ENCODE data around the gene MBNL3.

The MBNL3 gene

GRCh38 chrX:132497432-132497831, 8.6 kb upstream of the MBNL3 start:
- Histone ChIP-seq H3K4me1 (ENCODE audit: insufficient read depth, low read length) (no peaks in the 10 kb centered on the region), H3K9me3 (ENCODE audit: low read length) (no peaks in the 10 kb centered on the region), H3K27ac (ENCODE audit: low read depth, low read length) (no peak overlapping the region), H3K27me3 (ENCODE audit: control insufficient read depth in 1 of 2, insufficient read depth in 2 of 2, low read length in 2 of 2) (peaks cover 0 to 3% of the 10 kb centered on the region in 2 donors), H3K36me3 (ENCODE audit: insufficient read depth, low read length) (no peaks in the 10 kb centered on the region), H3K4me3 (ENCODE audit: low read depth in 1 of 2, low read length in 2 of 2) (no peak overlapping the region), H3K9ac (ENCODE audit: low read length) (no peak overlapping the region)

GRCh38 chrX:132493095-132493494, 4.3 kb upstream of the MBNL3 start:
- H3K27me3 ChIP-seq (ENCODE audit: control insufficient read depth in 1 of 2, insufficient read depth in 2 of 2, low read length in 2 of 2): peaks cover 8 to 12% of the 10 kb centered on the region in 2 donors
- H3K36me3 ChIP-seq (ENCODE audit: insufficient read depth, low read length): no peaks in the 10 kb centered on the region
- H3K9ac ChIP-seq (ENCODE audit: low read length): no peak overlapping the region
- H3K4me1 ChIP-seq (ENCODE audit: insufficient read depth, low read length): no peaks in the 10 kb centered on the region
- no peak overlapping the region for H3K27ac ChIP-seq (ENCODE audit: low read depth, low read length)
- H3K9me3 ChIP-seq (ENCODE audit: low read length): no peaks in the 10 kb centered on the region
- H3K4me3 ChIP-seq (ENCODE audit: low read depth in 1 of 2, low read length in 2 of 2): no peak overlapping the region

GRCh38 chrX:132491191-132491590, 2.4 kb upstream of the MBNL3 start:
- no peak overlapping the region for H3K9ac ChIP-seq (ENCODE audit: low read length)
- H3K27me3 ChIP-seq (ENCODE audit: control insufficient read depth in 1 of 2, insufficient read depth in 2 of 2, low read length in 2 of 2): peaks cover 9 to 23% of the 10 kb centered on the region in 2 donors
- H3K36me3 ChIP-seq (ENCODE audit: insufficient read depth, low read length): no peaks in the 10 kb centered on the region
- H3K4me3 ChIP-seq (ENCODE audit: low read depth in 1 of 2, low read length in 2 of 2): no peak overlapping the region
- H3K4me1 ChIP-seq (ENCODE audit: insufficient read depth, low read length): no peaks in the 10 kb centered on the region
- no peaks in the 10 kb centered on the region for H3K9me3 ChIP-seq (ENCODE audit: low read length)
- H3K27ac ChIP-seq (ENCODE audit: low read depth, low read length): no peak overlapping the region

DNA sequence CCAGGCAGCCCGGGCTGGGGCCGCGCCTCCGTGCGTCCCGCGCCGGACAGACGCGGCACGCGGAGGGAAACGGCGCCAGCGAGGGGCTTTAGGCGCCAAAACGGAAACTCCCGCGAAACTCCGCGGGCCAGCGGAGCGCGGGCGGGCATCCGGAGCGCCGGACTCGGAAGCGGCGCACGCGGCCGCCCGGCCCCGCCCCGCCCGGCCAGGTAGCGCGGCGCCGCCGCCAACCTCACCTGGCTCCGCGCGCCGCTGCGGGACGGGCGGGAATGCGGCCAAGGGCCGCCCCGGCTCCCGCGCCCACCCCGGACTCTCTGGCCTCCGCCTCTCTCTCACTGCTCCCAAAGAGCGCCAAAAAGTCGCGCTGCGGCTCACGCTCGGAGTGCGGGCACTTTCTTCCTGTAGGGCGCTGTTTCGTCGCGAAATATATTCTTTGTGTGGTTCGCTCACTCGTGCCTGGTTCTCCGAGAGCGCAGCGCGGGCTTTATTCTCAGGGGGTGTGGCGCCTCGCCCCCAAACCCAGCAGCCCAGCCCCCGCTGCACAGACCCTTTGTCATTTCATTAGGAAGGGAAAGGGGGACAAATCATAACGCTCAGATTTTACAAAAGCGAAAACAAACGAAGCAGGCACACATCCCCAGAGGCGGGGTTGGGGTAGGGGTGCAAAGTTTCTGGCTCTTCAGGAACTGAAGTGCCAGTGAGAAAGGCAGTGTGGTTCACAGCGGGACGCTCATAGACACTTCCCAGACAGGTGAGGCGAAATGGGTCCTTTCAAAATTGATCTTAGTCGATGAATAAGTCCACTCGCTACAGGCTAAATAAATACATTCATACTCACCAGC, 961 bp upstream of the MBNL3 start:
- Histone ChIP-seq H3K9ac (ENCODE audit: low read length) (no peak overlapping the region), H3K9me3 (ENCODE audit: low read length) (no peaks in the 10 kb centered on the region), H3K4me1 (ENCODE audit: insufficient read depth, low read length) (no peaks in the 10 kb centered on the region), H3K27ac (ENCODE audit: low read depth, low read length) (no peak overlapping the region), H3K4me3 (ENCODE audit: low read depth in 1 of 2, low read length in 2 of 2) (peak overlapping the region; percentile 39 to 43), H3K27me3 (ENCODE audit: control insufficient read depth in 1 of 2, insufficient read depth in 2 of 2, low read length in 2 of 2) (peaks cover 9 to 23% of the 10 kb centered on the region in 2 donors), H3K36me3 (ENCODE audit: insufficient read depth, low read length) (no peaks in the 10 kb centered on the region)

DNA sequence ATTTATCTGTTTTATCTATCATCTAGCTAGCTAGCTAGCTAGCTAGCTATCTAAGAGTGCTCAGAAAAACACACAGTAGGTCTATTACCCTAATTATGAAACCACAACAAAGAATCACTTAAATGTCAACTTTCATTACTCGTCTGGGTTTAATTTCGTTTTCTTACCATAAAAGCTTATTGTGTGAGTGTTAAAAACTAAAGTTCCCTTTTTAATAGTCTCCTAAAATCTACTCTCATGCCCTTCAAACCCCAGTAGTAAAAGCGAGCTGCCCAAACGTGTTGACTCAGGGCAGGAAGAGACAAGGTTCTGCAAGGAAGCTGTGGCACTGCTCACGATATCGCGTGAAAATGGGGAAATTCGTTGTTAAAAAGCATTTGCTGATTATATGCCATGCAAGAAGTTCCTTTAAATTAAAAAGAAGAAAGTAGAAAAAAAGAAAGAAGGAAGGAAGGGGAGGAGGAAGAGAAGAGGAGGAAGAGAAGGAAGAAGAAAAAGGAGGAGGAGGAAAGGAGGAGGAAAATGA, 595 bp downstream of the MBNL3 start:
- no peaks in the 10 kb centered on the region for H3K36me3 ChIP-seq (ENCODE audit: insufficient read depth, low read length)
- H3K4me1 ChIP-seq (ENCODE audit: insufficient read depth, low read length): no peaks in the 10 kb centered on the region
- no peaks in the 10 kb centered on the region for H3K9me3 ChIP-seq (ENCODE audit: low read length)
- H3K4me3 ChIP-seq (ENCODE audit: low read depth in 1 of 2, low read length in 2 of 2): peak overlapping the region; percentile 39 to 43
- peaks cover 9 to 23% of the 10 kb centered on the region in 2 donors for H3K27me3 ChIP-seq (ENCODE audit: control insufficient read depth in 1 of 2, insufficient read depth in 2 of 2, low read length in 2 of 2)
- H3K9ac ChIP-seq (ENCODE audit: low read length): no peak overlapping the region
- H3K27ac ChIP-seq (ENCODE audit: low read depth, low read length): no peak overlapping the region

DNA sequence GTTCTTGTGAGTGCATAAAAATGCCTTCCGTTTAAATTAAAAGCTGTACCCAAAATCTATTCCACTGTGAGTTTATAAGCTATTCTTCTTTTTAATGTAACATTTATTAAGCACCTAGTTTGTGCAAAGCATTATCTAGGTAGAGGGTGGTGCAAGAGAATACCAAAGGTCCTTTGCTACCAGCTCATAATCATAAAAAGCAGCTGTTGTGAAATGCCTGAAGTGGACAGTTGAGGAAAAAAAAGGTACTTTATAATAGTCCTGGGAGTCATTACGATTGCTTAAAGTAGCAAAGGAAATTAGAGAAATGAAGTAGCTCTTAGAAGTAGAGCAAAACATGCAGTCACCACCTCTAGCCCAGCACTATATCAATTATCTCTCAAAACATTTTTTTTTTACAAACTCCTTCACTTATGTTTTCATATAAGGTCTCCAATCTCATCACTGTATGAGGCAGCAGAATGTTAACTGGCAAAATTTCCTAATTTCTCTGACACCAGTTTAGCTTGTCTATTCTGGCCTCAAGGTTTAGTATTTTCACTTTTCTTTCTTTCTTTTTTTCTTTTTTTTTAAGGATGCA, 2.1 kb downstream of the MBNL3 start:
- Histone ChIP-seq H3K4me3 (ENCODE audit: low read depth in 1 of 2, low read length in 2 of 2) (no peak overlapping the region), H3K36me3 (ENCODE audit: insufficient read depth, low read length) (no peaks in the 10 kb centered on the region), H3K27ac (ENCODE audit: low read depth, low read length) (no peak overlapping the region), H3K4me1 (ENCODE audit: insufficient read depth, low read length) (no peaks in the 10 kb centered on the region), H3K27me3 (ENCODE audit: control insufficient read depth in 1 of 2, insufficient read depth in 2 of 2, low read length in 2 of 2) (peaks cover 9 to 23% of the 10 kb centered on the region in 2 donors), H3K9me3 (ENCODE audit: low read length) (no peaks in the 10 kb centered on the region), H3K9ac (ENCODE audit: low read length) (no peak overlapping the region)

DNA sequence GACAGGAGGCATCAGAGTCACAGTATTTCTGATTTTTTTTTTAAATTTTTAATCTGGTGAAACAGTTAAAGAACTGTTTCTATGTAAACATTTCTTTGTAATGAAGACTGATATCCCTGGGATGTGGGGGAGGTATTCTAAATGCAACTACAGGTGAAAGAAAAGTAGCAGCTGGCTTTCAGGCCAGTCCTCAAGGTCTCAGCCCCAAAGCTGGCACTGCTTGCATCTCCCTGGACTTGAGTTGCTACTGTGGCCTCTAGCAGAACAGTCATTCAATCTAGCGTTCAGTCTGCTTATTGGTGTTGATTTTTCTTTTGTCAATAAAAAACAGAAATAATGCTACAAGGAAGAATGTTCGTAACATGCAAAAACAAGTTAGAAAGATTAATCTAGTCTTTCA, 4.9 kb downstream of the MBNL3 start:
- Histone ChIP-seq H3K9ac (ENCODE audit: low read length) (no peak overlapping the region), H3K4me3 (ENCODE audit: low read depth in 1 of 2, low read length in 2 of 2) (no peak overlapping the region), H3K9me3 (ENCODE audit: low read length) (no peaks in the 10 kb centered on the region), H3K27me3 (ENCODE audit: control insufficient read depth in 1 of 2, insufficient read depth in 2 of 2, low read length in 2 of 2) (peaks cover 9 to 24% of the 10 kb centered on the region in 2 donors), H3K27ac (ENCODE audit: low read depth, low read length) (no peak overlapping the region), H3K36me3 (ENCODE audit: insufficient read depth, low read length) (no peaks in the 10 kb centered on the region), H3K4me1 (ENCODE audit: insufficient read depth, low read length) (peaks cover 8% of the 10 kb centered on the region)

DNA sequence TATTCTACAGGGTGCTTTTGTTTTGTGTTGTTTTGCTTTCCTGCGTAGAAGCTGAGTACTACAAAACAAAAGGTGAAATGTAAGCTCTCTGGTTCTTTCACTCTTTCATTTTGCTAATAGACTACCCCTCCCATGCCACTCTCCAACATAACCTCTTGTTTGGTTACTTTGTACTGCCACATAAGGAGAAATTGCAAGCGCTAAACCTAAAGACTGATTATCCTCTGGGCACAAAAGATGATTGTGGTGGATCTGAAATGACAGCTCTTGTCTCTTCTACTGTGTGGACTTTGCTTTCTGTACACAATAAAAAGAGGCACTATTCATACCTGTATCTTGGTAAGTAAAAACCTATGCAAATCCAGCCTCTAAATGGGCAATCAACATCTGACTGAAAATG, 5.3 kb downstream of the MBNL3 start:
- Histone ChIP-seq H3K27me3 (ENCODE audit: control insufficient read depth in 1 of 2, insufficient read depth in 2 of 2, low read length in 2 of 2) (peaks cover 5 to 19% of the 10 kb centered on the region in 2 donors), H3K4me1 (ENCODE audit: insufficient read depth, low read length) (peaks cover 8% of the 10 kb centered on the region), H3K9me3 (ENCODE audit: low read length) (no peaks in the 10 kb centered on the region), H3K9ac (ENCODE audit: low read length) (no peak overlapping the region), H3K27ac (ENCODE audit: low read depth, low read length) (no peak overlapping the region), H3K4me3 (ENCODE audit: low read depth in 1 of 2, low read length in 2 of 2) (no peak overlapping the region), H3K36me3 (ENCODE audit: insufficient read depth, low read length) (no peaks in the 10 kb centered on the region)

DNA sequence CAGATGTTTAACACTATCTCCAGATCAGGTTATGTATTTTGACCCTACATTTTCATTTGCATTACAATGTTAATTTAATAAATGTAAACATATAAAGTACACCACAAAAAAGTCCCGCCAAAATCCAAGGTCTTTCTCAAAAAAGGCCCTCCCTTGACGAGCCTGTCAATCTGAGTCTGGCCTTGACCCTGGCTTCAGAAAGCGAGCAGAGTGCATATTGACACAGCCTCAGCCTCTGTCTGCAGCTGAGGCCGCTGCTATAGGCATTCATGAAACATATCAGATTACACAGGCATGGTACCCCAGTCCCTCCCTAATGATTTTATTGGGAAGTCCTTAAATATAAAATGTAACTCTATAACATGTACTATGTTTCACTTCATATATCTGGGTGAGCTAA, 6.2 kb downstream of the MBNL3 start:
- Histone ChIP-seq H3K9ac (ENCODE audit: low read length) (no peak overlapping the region), H3K4me1 (ENCODE audit: insufficient read depth, low read length) (peaks cover 8% of the 10 kb centered on the region), H3K4me3 (ENCODE audit: low read depth in 1 of 2, low read length in 2 of 2) (no peak overlapping the region), H3K27me3 (ENCODE audit: control insufficient read depth in 1 of 2, insufficient read depth in 2 of 2, low read length in 2 of 2) (peaks cover 0 to 12% of the 10 kb centered on the region in 2 donors), H3K36me3 (ENCODE audit: insufficient read depth, low read length) (no peaks in the 10 kb centered on the region), H3K9me3 (ENCODE audit: low read length) (no peaks in the 10 kb centered on the region), H3K27ac (ENCODE audit: low read depth, low read length) (no peak overlapping the region)

DNA sequence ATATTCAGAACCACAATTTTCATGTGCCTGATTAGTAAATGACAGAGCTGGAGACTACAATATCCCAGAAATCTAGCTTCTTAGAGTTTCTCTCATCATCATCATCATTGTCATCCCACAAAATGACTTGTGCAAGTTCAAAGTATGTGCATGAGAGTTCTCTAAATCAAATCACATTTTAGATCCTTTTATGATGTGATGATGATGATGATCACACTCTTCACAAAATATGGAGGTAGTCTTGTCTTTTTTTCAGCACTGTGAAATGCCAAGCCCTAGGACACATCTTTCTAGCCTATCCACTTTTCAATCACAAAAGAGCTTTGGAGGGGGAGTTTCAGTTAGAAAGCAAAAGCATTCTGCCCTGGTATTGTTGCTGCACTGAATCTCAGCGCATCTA, 7.4 kb downstream of the MBNL3 start:
- Histone ChIP-seq H3K4me1 (ENCODE audit: insufficient read depth, low read length) (peaks cover 8% of the 10 kb centered on the region), H3K27me3 (ENCODE audit: control insufficient read depth in 1 of 2, insufficient read depth in 2 of 2, low read length in 2 of 2) (peaks cover 0 to 4% of the 10 kb centered on the region in 2 donors), H3K4me3 (ENCODE audit: low read depth in 1 of 2, low read length in 2 of 2) (no peak overlapping the region), H3K36me3 (ENCODE audit: insufficient read depth, low read length) (no peaks in the 10 kb centered on the region), H3K9me3 (ENCODE audit: low read length) (no peaks in the 10 kb centered on the region), H3K27ac (ENCODE audit: low read depth, low read length) (no peak overlapping the region), H3K9ac (ENCODE audit: low read length) (no peak overlapping the region)

DNA sequence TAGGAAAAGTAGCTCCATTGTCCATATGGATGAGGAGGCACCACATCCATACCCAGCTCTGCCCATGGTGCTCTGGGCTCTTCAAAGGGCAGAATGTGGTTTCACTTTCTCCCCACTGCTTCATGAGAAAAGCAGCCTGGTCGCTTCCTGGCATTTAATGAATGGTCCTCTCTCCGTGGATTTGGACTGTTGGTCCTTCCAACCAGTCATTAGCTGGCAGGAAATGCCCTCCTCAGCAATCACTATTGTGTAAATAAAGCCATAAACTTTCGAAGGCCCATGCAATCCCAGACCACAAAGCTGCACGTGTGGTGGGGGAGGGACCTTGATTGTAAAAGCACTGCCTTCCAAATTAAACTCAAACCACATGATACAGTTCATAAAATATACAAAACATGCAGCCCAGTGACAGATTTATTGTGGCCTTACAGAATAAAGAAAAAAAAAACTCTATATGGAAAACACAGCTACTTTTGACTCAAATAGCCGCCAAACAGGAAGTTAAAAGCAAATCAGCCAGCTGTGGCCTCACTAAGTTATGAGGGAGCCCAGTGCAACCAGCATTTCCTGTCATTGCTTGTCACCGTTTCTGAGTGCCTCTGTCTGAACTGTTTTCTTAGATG, 8.1 kb downstream of the MBNL3 start:
- no peaks in the 10 kb centered on the region for H3K9me3 ChIP-seq (ENCODE audit: low read length)
- no peaks in the 10 kb centered on the region for H3K36me3 ChIP-seq (ENCODE audit: insufficient read depth, low read length)
- H3K9ac ChIP-seq (ENCODE audit: low read length): no peak overlapping the region
- peaks cover 8% of the 10 kb centered on the region for H3K4me1 ChIP-seq (ENCODE audit: insufficient read depth, low read length)
- H3K27ac ChIP-seq (ENCODE audit: low read depth, low read length): no peak overlapping the region
- peaks cover 0 to 4% of the 10 kb centered on the region in 2 donors for H3K27me3 ChIP-seq (ENCODE audit: control insufficient read depth in 1 of 2, insufficient read depth in 2 of 2, low read length in 2 of 2)
- peak overlapping the region in 1 of 2 donors; percentile 54 for H3K4me3 ChIP-seq (ENCODE audit: low read depth in 1 of 2, low read length in 2 of 2)

Data from muscle layer of colon (tissue), 2 donors.